Lung (tissue), 12 donors: ENCODE results near the gene TRERF1. TPM values are rescaled to one million over a fixed set of nuclear protein-coding genes. Genes with fewer than 3 reads are reported as not detected.

Experiments
- ATAC-seq: fragments of 200-7000 bp; cut with Tn5 transposase; one replicate; pipeline ENCODE4 v1.9.1; 2020; ENCODE audit warnings: moderate number of reproducible peaks; ENCODE audit not compliant: insufficient read depth, low FRiP score
- DNase-seq, 3 donors: peaks; one replicate each; pipeline ENCODE4 v3.0.0-alpha.2; 2013 to 2017
- H3K27ac ChIP-seq, 2 donors: one replicate each; pipeline ENCODE4 v1.5.1; 2013; ENCODE audit warnings: mild to moderate bottlenecking in 2 of 2, moderate library complexity in 2 of 2, control low read depth in 1 of 2, inconsistent platforms in 1 of 2, low read depth in 1 of 2, low read length in 1 of 2
- H3K27me3 ChIP-seq, 3 donors: one replicate each; pipeline ENCODE4 v1.5.1; 2013; ENCODE audit warnings: low read length in 2 of 3; ENCODE audit not compliant: control insufficient read depth in 3 of 3, insufficient read depth in 3 of 3
- H3K36me3 ChIP-seq, 4 donors: one replicate each; pipeline ENCODE4 v1.5.1; 2013; ENCODE audit warnings: low read length in 4 of 4, mild to moderate bottlenecking in 1 of 4, moderate library complexity in 1 of 4; ENCODE audit not compliant: control insufficient read depth in 4 of 4, insufficient read depth in 4 of 4
- H3K4me1 ChIP-seq, 5 donors: one replicate each; pipeline ENCODE4 v1.5.1; 2013; ENCODE audit warnings: low read length in 5 of 5, mild to moderate bottlenecking in 2 of 5, moderate library complexity in 1 of 5; ENCODE audit not compliant: control insufficient read depth in 5 of 5, insufficient read depth in 5 of 5
- H3K4me3 ChIP-seq: one replicate; pipeline ENCODE4 v1.5.1; 2013; ENCODE audit warnings: mild to moderate bottlenecking, control low read depth, moderate library complexity
- H3K9ac ChIP-seq, 2 donors: one replicate each; pipeline ENCODE4 v1.5.1; 2013; ENCODE audit warnings: low read length in 2 of 2, control low read depth in 1 of 2; ENCODE audit not compliant: insufficient read depth in 1 of 2
- H3K9me3 ChIP-seq, 4 donors: one replicate each; pipeline ENCODE4 v1.5.1; 2013; ENCODE audit warnings: low read length in 3 of 4, mild to moderate bottlenecking in 1 of 4, moderate library complexity in 1 of 4; ENCODE audit not compliant: control insufficient read depth in 4 of 4, insufficient read depth in 3 of 4
- CTCF ChIP-seq: IDR thresholded peaks from 2 replicates; pipeline ENCODE4 v1.5.1; 2012; ENCODE audit warnings: mild to moderate bottlenecking; ENCODE audit errors: control extremely low read depth, extremely low read depth
- WGBS, 2 donors: extraction: QIAGEN DNeasy Blood & Tissue Kit; methylation state at CpG; one replicate each; pipeline ENCODE4 v1.1.7; 2013; 5-methylcytosine and 5-hydroxymethylcytosine counted together
- polyA plus RNA-seq, 2 donors: library from polyadenylated mRNA; stranded (reverse); fragments of 200-250 nt; gene quantifications; one replicate each; pipeline ENCODE4 v1.2.1, GENCODE V29; 2013
- total RNA-seq, 2 donors: library from RNA; depleted of rRNA in 1 of 2; stranded (reverse); fragments of >200 nt in 1 of 2; gene quantifications; one replicate each; pipeline ENCODE4 v1.2.1, GENCODE V29; 2014 to 2021
- donor health status: control.
- donor health status: control.
- donor health status: Bipolar disorder and iron deficiency.
- donor health status: healthy.
- donor health status: DM: yes; HTN: yes; CAD: no.

TRERF1 gene
- total and polyA plus RNA-seq, 4 donors, result 1.2 to 10.4 (median 3.3) TPM

- Histone ChIP-seq H3K9me3 (no peaks in the 10 kb centered on the region), H3K27ac (no peak overlapping the region), H3K36me3 (no peaks in the 10 kb centered on the region), H3K4me3 (no peak overlapping the region), H3K27me3 (no peaks in the 10 kb centered on the region), H3K9ac (no peak overlapping the region), H3K4me1 (peaks cover 0 to 10% (median 3%) of the 10 kb centered on the region in 5 donors)
- WGBS, 2 donors, result 88 to 96% methylated on average over 8 of the region's 8 CpGs
- no peak for TF ChIP-seq CTCF
- no peak for DNase-seq
- ATAC-seq, result no peak
These were observed 50.7 kb downstream of the TRERF1 start for GRCh38 chr6:42400886-42401612.

- no peaks in the 10 kb centered on the region for H3K36me3 ChIP-seq
- H3K4me3 ChIP-seq, result no peak overlapping the region
- H3K27me3 ChIP-seq, result no peaks in the 10 kb centered on the region
- no peak for TF ChIP-seq CTCF
- 91 to 92% methylated on average over 8 of the region's 8 CpGs for WGBS, 2 donors
- DNase-seq (peak in 1 of 3 donors; percentile 34), ATAC-seq (no peak)
- no peak overlapping the region for H3K27ac ChIP-seq
- H3K9ac ChIP-seq, result no peak overlapping the region
- no peaks in the 10 kb centered on the region for H3K9me3 ChIP-seq
- peaks cover 0 to 9% (median 3%) of the 10 kb centered on the region in 5 donors for H3K4me1 ChIP-seq
These were observed 51.5 kb downstream of the TRERF1 start for GRCh38 chr6:42400061-42400760.

- no peak for ATAC-seq
- DNase-seq, result no peak
These were observed 55.0 kb downstream of the TRERF1 start for GRCh38 chr6:42396720-42397119.

More at GRCh38 chr6:42396720-42397119, 55.0 kb downstream of the TRERF1 start:
- no peak for TF ChIP-seq CTCF
- Histone ChIP-seq H3K9me3 (no peaks in the 10 kb centered on the region), H3K9ac (no peak overlapping the region), H3K27ac (no peak overlapping the region), H3K36me3 (no peaks in the 10 kb centered on the region), H3K27me3 (no peaks in the 10 kb centered on the region), H3K4me3 (no peak overlapping the region), H3K4me1 (no peaks in the 10 kb centered on the region)
- 91% methylated on average over 3 of the region's 3 CpGs for WGBS, 2 donors
